GM18526 (cell line): Measurements from ENCODE around the gene KRTAP9-1.

Experiments
- POLR2A ChIP-seq: IDR thresholded peaks from 3 replicates; pipeline ENCODE4 v1.6.1; 2011; ENCODE audit not compliant: insufficient read length; ENCODE audit errors: extremely low read depth

Gene KRTAP9-1

DNA sequence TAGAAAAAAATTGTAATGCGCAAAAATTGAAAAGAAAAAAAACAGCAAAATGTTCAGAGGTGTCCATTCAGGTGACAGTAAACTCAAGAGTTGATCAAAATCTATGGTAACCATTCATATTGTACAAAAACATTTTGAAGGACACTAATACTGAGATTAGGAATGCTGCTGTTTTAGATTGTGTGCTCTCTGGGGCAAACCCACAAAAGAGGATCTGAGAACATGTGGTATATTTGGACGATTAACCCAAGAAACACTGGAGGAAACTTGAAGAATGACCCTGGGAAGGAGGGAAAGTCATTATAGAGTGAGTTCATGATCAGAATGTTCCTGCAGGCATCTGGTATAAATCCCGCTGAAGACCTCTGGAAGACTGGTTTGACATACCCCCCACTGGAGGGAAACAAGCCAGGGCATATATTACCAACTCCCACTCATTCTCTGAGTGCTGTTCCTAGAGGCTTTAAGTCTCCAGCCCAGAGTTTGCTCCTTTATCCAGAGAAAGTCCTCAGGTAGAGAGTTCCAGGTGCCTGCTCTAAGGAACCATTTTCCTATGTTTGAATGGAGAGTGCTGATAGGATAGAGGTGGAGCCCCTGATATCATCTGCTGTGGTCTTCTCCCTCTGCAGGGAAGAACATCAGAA, 12.8 kb upstream of the KRTAP9-1 start:
- TF ChIP-seq POLR2A: no peak

DNA sequence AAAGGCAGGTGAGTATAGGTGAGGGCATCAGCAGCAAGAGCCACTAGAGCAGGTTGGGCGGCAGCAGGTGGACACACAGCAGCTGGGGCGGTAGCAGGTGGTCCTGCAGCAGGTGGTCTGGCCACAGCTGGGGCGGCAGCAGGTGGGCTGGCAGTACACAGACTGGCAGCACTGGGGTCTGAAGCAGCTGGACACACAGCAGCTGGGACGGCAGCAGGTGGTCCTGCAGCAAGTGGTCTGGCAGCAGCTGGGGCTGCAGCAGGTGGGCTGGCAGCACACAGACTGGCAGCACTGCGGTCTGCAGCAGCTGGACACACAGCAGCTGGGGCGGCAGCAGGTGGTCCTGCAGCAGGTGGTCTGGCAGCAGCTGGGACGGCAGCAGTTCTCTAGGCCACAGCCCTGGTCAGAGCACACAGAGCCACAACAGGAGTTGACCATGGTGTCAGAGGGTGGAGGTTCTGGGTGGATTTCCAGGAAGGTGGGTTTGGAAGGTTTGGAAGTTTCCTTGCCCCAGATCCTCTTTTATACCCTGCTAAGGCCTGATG, 11.9 kb upstream of the KRTAP9-1 start, which contains the start of gene KRTAP4-2:
Gene KRTAP4-2, minus strand, starts transcription at position 495 of the 545 bp plus-strand sequence. Its CDS starts 57 bp downstream, at position 438.
- TF ChIP-seq POLR2A: no peak

DNA sequence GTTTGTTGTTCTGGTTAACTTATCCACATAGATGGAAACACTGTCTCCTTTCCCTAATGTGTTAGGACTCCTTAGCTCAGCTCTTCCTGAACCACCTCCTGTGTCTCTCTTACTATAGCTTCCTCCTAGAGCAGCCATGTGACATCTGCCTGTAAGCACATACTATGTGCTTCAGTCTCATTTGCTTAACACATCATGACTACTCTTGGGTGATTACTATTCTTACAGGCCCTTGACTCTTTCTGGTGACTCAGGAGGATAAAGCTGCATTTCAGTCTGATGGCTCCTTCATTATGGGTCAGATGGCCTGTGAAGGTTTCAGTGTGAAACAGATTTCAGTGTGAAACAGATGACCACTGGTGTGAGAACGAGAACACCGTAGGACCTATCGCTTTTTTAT, 11.3 kb upstream of the KRTAP9-1 start:
- TF ChIP-seq POLR2A: no peak

DNA sequence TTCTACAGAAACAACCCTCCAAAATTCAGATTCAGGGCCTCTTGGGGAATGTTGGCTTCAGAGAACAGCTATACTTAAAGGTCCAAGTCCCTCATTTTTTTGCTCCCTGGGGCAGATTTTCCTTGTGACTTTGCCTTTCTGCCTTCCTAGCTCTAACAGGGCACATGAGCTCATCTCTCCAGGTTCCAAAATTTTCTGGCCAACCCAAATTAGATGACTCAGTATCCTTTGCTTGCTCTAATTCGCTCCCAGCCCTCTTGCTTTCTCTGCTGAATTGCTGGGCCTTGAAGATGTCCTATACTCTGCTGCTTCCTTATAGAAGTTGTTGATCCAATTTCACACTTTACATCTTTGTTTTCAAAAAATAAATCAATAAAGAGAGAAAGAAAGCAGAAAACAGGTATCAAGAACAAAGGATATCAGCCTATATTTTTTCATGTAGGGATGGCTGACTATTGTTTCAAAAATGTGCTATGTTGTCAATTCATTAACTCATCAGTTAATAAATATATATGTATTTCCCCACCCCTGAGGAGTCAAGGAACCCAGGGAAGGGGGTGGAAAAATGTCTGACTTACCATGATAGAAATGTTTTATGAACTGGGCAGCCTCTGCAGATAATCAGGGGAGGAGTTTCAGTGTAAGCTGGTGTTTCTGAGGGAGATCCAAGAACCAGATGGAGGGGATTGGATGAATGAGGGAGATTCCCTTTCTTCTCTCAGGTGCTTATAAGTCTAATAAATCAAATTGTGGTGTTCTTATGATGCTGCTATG, 10.7 kb upstream of the KRTAP9-1 start:
- no peak for TF ChIP-seq POLR2A

DNA sequence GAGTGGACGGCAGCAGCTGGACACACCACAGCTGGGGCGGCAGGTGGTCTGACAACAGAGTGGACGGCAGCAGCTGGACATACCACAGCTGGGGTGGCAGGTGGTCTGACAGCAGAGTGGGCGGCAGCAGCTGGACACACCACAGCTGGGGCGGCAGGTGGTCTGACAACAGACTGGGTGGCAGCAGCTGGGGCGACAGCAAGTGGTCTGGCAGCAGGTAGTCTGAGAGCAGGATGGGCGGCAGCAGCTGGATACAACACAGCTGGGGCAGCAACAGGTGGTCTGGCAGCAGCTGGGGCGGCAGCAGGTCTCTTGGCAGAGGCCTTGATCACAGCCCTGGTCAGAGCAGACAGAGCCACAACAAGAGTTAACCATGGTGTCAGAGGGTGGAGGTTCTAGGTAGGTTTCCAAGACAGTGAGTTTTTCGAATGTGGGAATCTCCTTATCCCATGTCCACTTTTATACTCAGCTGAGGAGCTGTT, 5.2 kb upstream of the KRTAP9-1 start, which contains the start of gene KRTAP4-1:
Gene KRTAP4-1, minus strand, starts transcription at position 432 of the 482 bp plus-strand sequence. Its CDS starts 57 bp downstream, at position 375.
- TF ChIP-seq POLR2A: no peak

DNA sequence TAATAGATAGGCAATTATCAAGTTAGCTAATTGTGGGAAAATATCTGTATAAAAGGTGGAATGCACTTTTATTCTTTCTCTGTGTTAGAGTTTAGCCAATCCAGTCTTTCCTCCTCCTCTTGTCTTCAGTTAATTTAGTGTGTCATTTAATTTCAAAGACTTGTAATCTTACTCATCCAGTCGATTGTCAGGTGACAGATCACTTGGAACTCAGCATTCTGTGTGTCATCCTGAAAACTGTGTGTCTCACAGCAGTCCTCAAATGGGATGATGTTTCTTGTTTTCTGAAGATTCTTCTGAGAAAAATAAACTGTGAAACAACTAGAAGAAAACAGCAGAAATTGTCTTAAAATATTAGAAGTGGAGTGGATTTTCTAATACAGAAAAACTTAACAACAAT, 4.7 kb upstream of the KRTAP9-1 start:
- TF ChIP-seq POLR2A: no peak

DNA sequence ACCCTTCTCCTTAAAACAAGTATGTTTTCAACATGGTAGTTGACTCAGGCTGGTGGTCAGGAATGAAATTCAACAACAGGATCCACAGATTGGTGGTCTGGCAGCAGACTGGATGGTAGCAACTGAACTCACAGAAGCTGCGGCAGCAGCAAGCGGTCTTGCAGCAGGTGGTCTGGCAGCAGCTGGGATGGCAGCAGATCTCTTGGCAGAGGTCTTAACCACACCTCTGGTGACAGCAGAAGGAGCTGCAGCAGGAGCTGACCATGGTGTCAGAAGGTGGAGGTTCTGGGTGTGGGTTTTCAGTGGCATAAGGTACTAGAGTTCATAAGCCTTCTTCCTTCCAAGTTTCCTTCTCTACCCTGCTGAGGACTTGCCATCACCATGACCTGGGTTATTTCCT, 2.8 kb upstream of the KRTAP9-1 start:
- TF ChIP-seq POLR2A: no peak

DNA sequence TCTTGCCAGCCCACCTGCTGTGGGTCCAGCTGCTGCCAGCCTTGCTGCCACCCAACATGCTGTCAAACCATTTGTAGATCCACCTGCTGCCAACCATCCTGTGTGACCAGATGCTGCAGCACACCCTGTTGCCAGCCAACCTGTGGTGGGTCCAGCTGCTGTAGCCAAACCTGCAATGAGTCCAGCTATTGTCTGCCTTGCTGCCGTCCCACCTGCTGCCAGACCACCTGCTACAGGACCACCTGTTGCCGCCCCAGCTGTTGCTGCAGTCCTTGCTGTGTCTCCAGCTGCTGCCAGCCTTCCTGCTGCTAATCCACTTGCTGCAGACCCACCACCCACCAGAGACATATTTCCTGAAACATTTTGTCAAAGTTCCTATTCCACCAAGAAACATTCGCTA, 641 bp downstream of the KRTAP9-1 start:
- TF ChIP-seq POLR2A: no peak

DNA sequence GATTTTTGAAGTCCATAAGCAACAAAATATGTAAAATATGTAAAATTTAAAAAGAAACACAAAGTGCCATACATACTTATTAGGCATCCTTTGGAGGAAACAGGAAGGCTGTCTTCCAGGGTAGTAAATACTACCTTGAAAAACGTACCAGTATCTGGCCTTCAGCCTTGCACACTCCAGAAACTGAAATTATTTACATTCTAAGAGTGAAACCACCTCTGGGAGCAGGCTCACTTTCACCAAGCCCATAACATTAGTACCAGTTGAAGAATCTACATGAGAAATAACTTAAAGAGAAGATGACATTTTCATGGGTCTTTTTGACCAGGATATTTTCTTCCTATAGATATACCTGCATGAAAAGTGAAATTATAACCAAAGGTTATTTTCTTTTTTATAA, 6.4 kb downstream of the KRTAP9-1 start:
- no peak for TF ChIP-seq POLR2A

DNA sequence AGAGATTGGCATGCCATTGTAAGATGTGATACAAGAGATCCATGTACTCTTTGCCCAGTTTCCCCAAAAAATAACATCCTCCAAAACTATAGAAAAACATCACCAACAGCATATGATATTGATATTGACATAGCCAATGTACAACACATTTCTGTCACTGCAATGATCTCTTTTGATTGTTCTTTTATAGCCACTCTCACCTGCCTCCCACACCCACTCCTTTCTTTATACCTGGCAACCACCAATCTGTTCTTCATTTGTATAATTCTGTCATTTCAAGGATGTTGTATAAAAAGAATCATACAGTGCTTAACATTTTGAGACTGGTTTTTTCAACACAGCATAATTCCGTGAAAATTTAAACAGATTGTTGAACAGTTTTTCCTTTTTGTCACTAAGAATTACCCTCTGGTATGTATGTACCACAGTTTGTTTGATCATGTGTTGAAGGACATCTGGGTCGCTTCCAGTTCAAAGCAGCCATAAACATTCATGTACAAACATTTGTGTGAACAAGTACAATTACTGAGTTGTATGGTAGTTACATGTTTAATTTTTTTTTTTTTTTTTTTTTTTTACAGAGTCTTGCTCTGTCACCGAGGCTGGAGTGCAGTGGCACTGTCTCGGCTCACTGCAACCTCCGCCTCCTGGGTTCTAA, 9.9 kb downstream of the KRTAP9-1 start:
- no peak for TF ChIP-seq POLR2A

DNA sequence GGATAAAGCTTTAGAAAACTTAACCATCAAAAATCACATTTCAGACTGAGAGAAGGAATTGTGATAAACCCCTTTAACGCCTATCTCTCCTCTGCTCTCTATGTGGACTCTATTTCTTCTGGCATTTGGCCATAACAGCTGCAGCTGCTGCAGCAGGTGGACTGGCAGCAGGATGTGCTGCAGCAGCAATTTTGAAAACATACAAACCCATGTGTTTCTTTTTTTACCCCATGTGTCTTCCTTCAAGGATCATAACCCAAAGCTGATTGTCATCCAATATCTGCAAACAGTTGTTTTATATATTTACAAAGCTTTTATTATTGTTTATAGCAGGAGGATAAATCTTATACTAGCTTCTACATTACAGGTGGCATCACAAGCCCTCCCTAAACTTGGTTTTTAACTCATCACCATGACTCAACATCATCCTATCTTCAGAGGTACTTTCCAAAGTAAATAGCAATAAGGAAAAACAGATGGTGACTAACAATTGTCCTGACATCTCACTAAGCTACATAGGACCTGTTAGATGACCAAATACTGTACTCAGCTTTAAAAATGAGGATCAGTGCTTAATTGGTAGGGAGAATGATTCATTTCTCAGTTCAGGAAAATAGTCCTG, 22.3 kb downstream of the KRTAP9-1 start:
- TF ChIP-seq POLR2A: no peak

DNA sequence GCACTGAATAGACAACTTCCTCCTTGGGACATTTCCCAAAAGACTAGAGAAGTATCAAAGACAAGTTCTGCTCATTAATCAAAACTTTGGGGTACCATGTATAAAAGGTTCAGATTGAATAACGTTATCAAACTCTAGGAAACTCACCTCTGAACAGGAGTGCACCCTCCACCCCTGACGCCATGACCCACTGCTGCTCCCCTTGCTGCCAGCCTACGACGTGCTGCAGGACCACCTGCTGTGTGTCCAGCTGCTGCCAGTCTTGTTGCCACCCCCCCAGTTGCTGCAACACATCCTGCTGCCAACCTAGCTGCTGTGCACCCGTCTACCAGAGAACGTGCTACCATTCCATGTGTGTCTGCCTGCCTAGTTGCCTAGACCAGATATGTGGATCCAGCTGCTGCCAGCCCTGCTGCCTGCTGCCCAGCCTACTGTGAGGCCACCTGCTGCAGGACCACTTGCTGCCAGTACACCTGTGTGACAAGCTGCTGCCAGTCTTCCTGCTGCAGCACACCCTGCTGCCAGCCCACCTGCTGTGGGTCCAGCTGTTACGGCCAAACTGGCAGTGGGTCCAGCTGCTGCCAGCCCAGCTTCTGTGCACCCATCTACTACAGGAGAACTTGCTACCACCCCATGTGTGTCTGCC, 23.0 kb downstream of the KRTAP9-1 start:
- no peak for TF ChIP-seq POLR2A

DNA sequence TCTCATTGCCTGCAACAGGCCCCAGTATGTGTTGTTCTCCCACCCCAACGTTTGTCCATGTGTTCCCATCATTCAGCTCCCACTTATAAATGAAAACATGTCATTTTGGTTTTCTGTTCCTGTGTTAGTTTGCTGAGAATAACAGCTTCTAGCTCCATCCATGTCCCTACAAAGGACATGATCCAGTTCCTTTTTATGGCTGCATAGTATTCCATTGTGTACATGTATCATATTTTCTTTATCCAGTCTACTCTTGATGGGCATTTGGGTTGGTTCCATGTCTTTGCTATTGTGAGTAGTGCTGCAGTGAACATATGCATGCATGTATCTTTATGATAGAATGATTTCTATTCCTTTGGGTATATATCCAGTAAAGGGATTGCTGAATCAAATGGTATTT, 26.0 kb downstream of the KRTAP9-1 start:
- no peak for TF ChIP-seq POLR2A

DNA sequence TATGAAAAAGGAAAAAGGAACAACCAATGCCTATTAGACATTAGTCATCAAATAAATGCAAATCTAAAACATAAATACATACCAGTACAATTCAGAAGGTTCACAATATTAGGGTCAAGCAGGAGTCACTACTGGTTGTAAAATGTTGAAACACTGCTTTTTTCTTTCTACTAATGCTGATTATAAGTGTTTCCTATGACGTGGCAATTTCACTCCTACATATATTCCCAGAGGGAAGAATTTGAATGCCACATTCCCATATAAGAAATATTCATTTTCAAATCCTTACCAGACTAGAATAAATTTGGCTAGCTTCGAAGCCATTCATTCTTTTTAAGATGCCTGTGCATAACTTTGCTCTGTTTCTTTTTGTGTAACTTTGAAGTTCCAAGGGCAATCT, 34.1 kb downstream of the KRTAP9-1 start:
- no peak for TF ChIP-seq POLR2A

DNA sequence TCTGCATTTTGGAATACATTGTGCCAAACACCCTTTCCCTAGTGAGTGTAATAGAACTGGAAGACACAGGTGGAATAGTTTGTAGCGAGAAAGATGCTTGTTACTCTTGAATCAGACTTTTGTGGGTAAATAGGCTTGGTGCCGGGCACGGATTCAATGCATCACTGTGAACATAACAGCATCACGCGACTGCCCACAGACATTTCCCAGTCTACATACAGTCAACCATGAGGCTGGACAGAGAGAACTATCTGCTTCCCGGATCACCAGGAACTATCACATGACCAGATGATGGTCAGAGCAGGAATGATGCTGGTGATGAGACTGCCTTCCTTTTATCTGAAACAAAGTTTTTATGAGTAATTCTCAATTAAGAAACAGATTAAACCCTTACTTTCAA, 36.4 kb downstream of the KRTAP9-1 start:
- no peak for TF ChIP-seq POLR2A
